GM12874 (cell line): ENCODE results near the gene PRSS53.

Experiments
- TF ChIP-seq, protein P1 (sequence below): IDR thresholded peaks from 2 replicates; pipeline ENCODE4 v1.5.1; 2011; ENCODE audit warnings: low read depth, mild to moderate bottlenecking, control low read depth, low read length, moderate library complexity; ENCODE audit not compliant: insufficient read depth

PRSS53 gene

DNA sequence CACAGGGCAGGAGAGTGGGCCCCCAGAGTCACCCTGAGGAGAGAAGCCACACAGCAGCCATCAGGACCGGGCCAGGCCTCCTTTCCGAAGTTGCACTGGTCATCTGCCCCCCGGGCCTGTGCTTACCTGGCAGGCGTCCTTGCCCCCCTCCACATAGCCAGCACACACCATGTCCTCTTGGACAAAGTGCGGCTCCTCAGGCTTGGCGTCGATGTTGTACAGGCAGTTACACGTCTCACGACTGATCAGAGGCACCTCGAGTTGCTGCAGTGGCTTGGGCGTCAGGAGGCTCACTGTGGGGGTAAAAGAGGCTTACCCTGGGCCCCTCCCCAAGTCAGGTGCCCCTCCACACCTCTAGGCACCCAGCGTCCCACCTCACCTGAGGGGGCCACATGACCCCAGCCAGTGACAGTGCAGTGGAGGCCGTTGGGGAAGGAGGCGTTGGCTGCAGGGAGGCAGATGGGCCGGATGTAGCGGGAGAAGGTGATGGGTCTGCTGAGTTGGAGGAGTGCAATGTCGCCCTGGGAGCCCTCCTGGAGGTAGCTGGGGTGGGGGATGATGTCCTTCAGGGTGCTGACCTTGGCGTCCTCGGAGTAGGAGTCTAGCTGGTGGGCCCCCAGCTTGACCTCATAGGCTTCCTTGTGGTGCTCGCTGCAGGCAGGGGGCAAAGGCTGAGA lies 43.7 kb upstream of the PRSS53 start:
- TF ChIP-seq, protein P1, sequence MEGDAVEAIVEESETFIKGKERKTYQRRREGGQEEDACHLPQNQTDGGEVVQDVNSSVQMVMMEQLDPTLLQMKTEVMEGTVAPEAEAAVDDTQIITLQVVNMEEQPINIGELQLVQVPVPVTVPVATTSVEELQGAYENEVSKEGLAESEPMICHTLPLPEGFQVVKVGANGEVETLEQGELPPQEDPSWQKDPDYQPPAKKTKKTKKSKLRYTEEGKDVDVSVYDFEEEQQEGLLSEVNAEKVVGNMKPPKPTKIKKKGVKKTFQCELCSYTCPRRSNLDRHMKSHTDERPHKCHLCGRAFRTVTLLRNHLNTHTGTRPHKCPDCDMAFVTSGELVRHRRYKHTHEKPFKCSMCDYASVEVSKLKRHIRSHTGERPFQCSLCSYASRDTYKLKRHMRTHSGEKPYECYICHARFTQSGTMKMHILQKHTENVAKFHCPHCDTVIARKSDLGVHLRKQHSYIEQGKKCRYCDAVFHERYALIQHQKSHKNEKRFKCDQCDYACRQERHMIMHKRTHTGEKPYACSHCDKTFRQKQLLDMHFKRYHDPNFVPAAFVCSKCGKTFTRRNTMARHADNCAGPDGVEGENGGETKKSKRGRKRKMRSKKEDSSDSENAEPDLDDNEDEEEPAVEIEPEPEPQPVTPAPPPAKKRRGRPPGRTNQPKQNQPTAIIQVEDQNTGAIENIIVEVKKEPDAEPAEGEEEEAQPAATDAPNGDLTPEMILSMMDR, result no peak

DNA sequence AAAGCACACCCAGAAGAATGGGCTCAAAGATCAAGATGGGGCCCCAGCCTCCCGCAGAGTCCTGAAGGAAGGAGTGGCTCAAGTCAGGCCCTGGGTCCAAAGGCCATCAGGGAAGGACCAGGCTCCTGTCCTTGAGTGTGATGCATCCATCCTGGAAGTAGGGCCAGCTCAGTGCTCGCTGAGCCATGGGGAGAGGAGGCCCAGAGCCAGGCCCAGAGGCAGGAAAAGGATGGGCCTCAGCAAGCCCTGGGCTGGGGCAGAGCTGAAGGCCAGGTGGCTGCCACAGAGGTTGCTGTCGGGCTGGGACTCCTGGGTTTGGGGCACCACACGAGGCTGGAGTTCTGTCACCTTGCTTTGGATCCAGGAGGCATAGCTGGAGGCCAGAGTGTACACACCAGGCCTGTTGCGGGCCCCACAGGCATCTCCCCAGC lies 43.1 kb upstream of the PRSS53 start:
- TF ChIP-seq, protein P1, result no peak

DNA sequence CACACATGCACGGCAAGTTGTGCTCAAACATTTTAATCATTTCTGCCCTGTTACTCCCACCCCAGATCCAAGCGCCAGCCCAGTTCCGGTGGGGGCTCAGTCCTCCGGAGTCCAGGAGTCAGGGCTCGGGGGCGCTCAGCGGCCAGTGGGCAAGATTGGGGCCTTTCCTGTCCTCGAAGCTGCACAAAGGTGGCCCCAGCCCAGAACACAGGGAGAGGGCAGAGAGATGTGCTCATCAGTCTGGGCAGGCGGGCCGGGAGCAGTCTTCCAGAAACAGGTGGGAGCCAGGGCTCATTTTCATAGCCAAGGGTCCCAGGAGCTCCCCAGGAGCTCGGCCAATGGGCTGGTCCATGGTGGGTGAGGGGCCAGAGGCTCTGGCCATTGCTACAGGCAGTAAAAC lies 42.7 kb upstream of the PRSS53 start:
- TF ChIP-seq, protein P1, result no peak

DNA sequence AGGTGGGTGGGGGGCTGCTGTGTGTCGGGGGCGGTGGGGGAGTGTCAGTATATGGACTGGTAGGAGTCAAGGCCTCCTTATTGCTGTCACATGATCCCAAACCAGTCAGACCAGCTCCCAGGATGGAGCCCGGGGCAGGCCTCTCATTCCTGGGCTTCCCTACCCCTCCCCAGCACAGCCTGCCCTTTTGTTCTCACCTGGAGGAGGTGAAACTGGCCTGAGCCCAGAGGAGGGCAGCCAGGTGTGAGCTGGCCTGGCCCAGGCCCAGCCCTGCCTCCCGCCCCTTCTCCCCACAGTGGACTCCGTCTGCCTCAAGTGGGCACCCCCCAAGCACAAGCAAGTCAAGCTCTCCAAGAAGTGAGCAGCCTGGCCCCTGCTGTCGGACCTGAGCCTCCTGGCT lies 42.2 kb upstream of the PRSS53 start:
- TF ChIP-seq, protein P1, result no peak

DNA sequence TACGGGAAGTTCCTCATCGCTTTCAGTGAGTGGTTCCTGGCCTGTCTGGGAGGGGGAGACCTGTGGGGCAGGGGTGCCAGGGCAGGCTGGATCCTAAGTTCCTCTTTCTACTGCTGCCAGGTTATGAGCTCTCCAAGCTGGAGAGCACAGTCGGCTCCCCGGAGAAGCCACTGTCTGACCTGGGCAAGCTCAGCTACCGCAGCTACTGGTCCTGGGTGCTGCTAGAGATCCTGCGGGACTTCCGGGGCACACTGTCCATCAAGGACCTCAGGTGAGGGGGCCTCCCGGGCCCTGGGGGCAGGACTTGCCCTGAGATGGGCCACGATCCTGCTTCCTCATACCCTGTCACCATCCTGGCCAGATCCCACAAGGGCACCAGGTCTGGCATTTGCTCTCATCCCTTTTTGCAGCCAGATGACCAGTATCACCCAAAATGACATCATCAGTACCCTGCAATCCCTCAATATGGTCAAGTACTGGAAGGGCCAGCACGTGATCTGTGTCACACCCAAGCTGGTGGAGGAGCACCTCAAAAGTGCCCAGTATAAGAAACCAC lies 41.7 kb upstream of the PRSS53 start:
- TF ChIP-seq, protein P1, result no peak

DNA sequence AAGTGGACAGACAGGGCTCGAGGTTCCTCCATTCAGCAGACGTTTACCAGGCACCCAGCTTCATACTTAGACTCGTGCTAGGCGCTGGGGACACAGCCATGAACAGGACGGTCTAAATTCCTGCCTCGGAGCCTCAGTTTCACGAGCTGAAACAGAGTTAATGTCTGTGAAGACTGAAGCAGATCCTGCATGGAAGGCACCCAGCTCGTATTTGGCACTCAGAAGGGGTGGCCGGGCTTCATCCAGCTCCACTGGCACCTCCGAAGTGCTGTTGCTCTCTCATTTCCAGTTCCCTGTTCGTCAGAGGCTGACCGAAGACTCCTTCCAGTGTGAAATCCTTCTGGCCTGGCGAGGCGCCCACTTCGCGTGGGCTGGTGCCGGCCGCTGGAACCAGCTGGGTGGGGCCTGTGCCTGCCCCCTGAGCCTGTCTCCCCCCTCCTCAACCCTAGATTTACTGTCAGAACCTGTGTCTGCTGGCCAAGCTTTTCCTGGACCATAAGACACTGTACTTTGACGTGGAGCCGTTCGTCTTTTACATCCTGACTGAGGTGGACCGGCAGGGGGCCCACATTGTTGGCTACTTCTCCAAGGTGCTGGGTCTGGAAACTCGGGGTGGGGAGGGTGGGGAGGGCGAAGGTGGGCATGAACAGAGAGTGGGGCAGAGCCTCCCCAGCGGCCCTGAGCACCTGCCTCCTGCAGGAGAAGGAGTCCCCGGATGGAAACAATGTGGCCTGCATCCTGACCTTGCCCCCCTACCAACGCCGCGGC lies 41.0 kb upstream of the PRSS53 start:
- TF ChIP-seq, protein P1, result no peak

DNA sequence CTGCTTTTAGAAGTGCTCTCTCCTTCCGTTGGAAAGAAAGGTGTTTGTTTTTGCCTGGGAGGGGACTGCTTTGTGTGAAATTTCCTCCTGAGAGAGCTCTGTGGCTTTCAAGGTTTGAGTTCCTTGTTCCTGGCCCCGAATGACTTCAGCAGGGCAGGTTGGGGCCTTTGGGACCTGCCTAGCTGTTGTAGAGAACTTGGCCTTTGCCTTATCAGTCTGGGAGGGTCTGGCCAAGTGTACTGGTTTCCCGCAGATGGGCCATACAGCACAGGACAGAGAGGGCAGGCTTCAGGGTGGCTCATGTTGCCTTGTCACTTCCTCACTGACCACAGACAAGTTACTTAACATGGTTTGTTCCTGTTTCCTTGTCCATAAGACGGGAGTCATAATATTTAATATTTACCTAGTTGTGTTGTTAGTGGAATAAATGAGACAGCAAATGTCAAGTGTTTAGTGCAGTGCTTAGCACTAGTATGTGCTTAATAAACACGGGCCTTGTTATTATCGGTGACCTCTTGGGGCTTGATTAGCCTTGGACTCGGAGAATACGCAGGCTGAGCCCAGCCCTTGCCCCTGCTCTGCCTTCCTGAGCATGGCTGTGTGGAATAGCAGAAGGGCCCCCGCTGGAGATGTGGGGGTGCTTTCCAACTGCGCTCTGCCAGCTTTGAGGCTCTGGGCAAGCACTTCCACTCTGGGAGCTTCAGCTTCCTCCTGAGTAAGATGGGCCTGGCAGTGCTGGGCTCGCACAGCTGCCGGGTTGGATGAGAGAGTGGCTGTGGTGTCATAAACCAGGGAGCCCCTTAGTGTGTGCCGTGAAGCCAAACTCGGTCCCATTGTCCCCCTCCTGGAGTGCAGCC lies 40.2 kb upstream of the PRSS53 start:
- TF ChIP-seq, protein P1, result no peak
